Cerebellar cortex (tissue), 1 donor: ENCODE results near the gene PPP1R10.

Source experiments
- DNase-seq: peaks from one replicate; pipeline ENCODE4 v3.0.0-alpha.2; 2015; ENCODE audit warnings: low spot score

The PPP1R10 gene

GRCh38 chr6:30556066-30556905 lies 60.8 kb downstream of the PPP1R10 start, which contains the start of gene GNL1:
Gene GNL1, minus strand, starts transcription at chr6:30556489. Its CDS starts 286 bp downstream, at chr6:30556203.
- DNase-seq = peak; percentile 94

- DNase-seq = no peak
These were observed 61.3 kb downstream of the PPP1R10 start for GRCh38 chr6:30555816-30556065.

- peak; percentile 28 for DNase-seq
These were observed 61.9 kb downstream of the PPP1R10 start for GRCh38 chr6:30554962-30555815.

- no peak for DNase-seq
These were observed 62.6 kb downstream of the PPP1R10 start for GRCh38 chr6:30554404-30554803.
